Measurements from ENCODE around the gene TMEM176B. TPM values are rescaled to one million over a fixed set of nuclear protein-coding genes. Genes with fewer than 3 reads are reported as not detected.

Gene TMEM176B
- total RNA-seq (2021): 2.2 and 2.3 TPM in 2 replicates
- percentile 30 among the genes with signal in this experiment for Bru-seq, nascent RNA
- BruChase-seq, experiment 1, labeled RNA remaining after a 2-hour chase: percentile 34 among the genes with signal in this experiment
- percentile 39 among the genes with signal in this experiment for BruChase-seq, experiment 2, labeled RNA remaining after a 6-hour chase
- long read RNA-seq, partial matches to known transcripts: 0 of 3 reads
- long read RNA-seq, other reads (novel, unspliced or antisense): 2 of 3 reads

DNA sequence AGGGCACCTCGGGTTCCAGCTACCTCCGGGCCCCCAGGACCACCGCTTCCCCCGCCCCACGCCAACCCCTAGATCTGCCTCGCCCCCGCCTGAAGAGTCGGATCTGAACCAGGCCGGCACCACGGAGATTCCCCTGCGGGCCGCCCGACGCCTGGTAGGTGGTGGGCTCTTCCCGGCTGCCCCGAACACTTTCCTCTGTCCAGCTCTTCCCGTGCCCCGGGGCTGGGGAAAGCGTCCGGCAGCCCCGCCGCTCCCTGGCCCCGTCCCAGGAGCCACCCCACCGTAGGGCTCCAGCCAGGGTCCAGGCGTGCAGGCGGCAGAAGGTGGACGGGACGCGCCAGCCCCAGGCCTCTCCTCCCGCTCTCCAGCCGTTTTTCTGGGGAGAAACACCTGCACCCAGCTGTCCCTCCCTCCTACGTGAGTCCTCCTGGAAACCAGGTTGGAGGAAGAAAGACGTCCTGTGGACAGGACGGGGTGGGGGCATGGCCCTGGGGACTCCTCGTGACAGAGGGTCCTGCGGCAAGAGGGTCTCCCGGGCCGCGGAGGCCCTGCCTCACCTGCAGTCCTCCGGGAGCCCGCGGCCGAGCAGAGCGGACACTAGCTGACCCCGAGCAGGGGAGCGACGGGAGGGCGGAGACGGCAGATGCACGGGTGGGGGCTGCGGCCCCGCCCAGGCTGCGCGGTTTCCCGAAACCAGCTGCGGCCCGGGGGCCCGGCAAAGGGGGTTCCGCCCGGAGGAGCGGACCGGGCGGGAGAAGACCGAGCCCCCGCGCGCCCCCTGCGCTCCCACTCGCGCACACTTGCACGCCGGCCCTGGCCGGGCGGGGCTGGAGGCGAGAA lies at the start of gene TMEM176B:
Gene TMEM176B (minus strand): TSS at position 624 of the 840 bp plus-strand sequence. CDS start 3,795 bp downstream, outside the sequence.
- POLR2A ChIA-PET (ENCODE audit: low non-redundant PET): no interaction called here
- no peaks in the 10 kb centered on the region for H3K27me3 ChIP-seq (replicated peaks; ENCODE audit: insufficient read depth, low read depth, low read length, poor library complexity)
- DNase-seq (ENCODE audit: low spot score): no peak

DNA sequence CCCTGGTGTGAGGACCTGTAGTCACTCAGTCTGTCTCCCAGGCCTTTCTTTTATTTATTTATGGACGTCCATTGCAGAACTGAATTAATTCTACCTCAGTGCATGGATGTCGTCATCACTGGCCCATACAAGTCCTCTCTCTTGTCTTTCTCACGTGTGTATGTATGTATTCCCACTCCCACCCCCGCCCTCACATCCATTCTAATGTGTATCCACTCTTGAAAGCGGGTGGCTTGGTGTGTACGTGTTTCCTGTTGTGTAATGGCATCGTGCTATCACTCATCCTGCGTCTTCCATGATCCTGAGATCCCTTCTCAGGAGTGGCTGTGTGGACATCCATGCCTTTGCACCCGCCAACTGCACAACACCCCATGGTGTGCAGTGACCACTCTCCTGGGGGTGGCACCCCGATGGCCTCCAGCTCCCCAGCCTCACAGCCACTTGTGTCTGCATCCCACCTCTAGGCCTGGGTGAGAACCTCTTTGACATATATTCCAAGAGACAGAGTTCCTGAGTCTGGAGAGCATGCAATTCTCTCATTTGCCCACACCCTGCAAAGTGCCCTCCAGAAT lies 49.1 kb upstream of the TMEM176B start:
- intact Hi-C loops (cut with micrococcal nuclease; ENCODE audit: unreplicated experiment): no loop called here
- Histone ChIP-seq H3K9me3 (ENCODE audit: low read depth, low read length, poor library complexity, severe bottlenecking) (no peaks in the 10 kb centered on the region), H3K27ac (ENCODE audit: low read depth, low read length, poor library complexity, severe bottlenecking) (no peak overlapping the region), H3K4me3 (ENCODE audit: low read depth, low read length, poor library complexity, severe bottlenecking) (no peak overlapping the region), H3K4me1 (ENCODE audit: insufficient read depth, low read length, poor library complexity, severe bottlenecking) (no peaks in the 10 kb centered on the region), H3K36me3 (ENCODE audit: insufficient read depth, low read length, poor library complexity, severe bottlenecking) (no peaks in the 10 kb centered on the region), H3K27me3 (replicated peaks; ENCODE audit: insufficient read depth, low read depth, low read length, poor library complexity) (no peaks in the 10 kb centered on the region)
- ChIA-PET CTCF (no interaction called here), POLR2A (ENCODE audit: low non-redundant PET) (no interaction called here)
- BruUV-seq (replicated peaks): no TSS peak
- no peak for DNase-seq (ENCODE audit: low spot score)
- TF ChIP-seq EZH2 (IDR thresholded peaks at IDR 0.05; ENCODE audit: borderline replicate concordance, low read depth, low read length, poor library complexity, severe bottlenecking): no peak
- TF ChIP-seq CTCF (conservative IDR thresholded peaks at IDR 0.05; ENCODE audit: low read depth, low read length): no peak

More for the DNA sequence above, at the start of gene TMEM176B:
- CTCF ChIA-PET: no interaction called here
- peak within 1 kb of the TSS; percentile 38 for H3K4me3 ChIP-seq (ENCODE audit: low read depth, low read length, poor library complexity, severe bottlenecking)
- H3K36me3 ChIP-seq (ENCODE audit: insufficient read depth, low read length, poor library complexity, severe bottlenecking): no peaks in the 10 kb centered on the region
- no TSS peak for BruUV-seq (replicated peaks)
- peak within 1 kb of the TSS; percentile 25 for H3K27ac ChIP-seq (ENCODE audit: low read depth, low read length, poor library complexity, severe bottlenecking)
- TF ChIP-seq EZH2 (IDR thresholded peaks at IDR 0.05; ENCODE audit: borderline replicate concordance, low read depth, low read length, poor library complexity, severe bottlenecking): no peak
- no peak for TF ChIP-seq CTCF (conservative IDR thresholded peaks at IDR 0.05; ENCODE audit: low read depth, low read length)
- H3K4me1 ChIP-seq (ENCODE audit: insufficient read depth, low read length, poor library complexity, severe bottlenecking): peaks cover 35% of the 10 kb centered on the region
- intact Hi-C loops (cut with micrococcal nuclease; ENCODE audit: unreplicated experiment): no loop called here
- H3K9me3 ChIP-seq (ENCODE audit: low read depth, low read length, poor library complexity, severe bottlenecking): no peaks in the 10 kb centered on the region

DNA sequence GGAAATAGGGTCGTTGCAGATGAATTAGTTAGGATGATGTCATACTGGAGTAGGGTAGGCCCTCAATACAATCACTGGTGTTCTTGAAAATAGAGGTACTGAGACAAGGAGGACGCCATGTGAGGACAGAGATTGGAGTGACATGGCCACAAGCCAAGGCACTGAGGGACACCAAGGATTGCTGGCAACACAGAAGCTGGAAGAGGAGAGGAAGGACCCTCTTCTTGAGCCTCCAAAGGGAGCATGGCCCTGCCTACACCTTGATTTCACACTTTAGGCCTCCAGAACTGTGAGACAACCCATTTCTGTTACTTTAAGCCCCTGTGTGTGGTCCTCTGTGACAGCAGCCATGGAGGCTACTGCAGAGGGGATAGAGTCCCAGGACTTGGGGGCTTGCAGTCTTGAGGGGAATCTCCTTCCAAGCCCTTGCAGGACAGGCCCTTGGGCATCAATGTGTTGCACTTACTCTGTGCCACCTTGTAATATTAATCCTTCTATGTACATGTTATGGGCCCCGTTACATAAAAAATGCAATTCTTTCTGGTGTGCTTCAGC lies 48.5 kb upstream of the TMEM176B start:
- CTCF ChIA-PET: no interaction called here
- Histone ChIP-seq H3K4me3 (ENCODE audit: low read depth, low read length, poor library complexity, severe bottlenecking) (no peak overlapping the region), H3K27ac (ENCODE audit: low read depth, low read length, poor library complexity, severe bottlenecking) (no peak overlapping the region), H3K27me3 (replicated peaks; ENCODE audit: insufficient read depth, low read depth, low read length, poor library complexity) (no peaks in the 10 kb centered on the region), H3K9me3 (ENCODE audit: low read depth, low read length, poor library complexity, severe bottlenecking) (no peaks in the 10 kb centered on the region), H3K36me3 (ENCODE audit: insufficient read depth, low read length, poor library complexity, severe bottlenecking) (no peaks in the 10 kb centered on the region), H3K4me1 (ENCODE audit: insufficient read depth, low read length, poor library complexity, severe bottlenecking) (no peaks in the 10 kb centered on the region)
- BruUV-seq (replicated peaks): no TSS peak
- TF ChIP-seq EZH2 (IDR thresholded peaks at IDR 0.05; ENCODE audit: borderline replicate concordance, low read depth, low read length, poor library complexity, severe bottlenecking) (no peak), CTCF (conservative IDR thresholded peaks at IDR 0.05; ENCODE audit: low read depth, low read length) (no peak)
- intact Hi-C loops (cut with micrococcal nuclease; ENCODE audit: unreplicated experiment): no loop called here
- DNase-seq (ENCODE audit: low spot score): no peak
- POLR2A ChIA-PET (ENCODE audit: low non-redundant PET): no interaction called here

Data from A673 (cell line).